H1 (cell line): ENCODE data around the gene IGLL5.

ENCODE experiments used
- CTCF ChIP-seq, 3 experiments: IDR thresholded peaks; 1 replicate in 2 of 3; 2 replicates in 1 of 3; pipeline versions ENCODE4 v1.5.1 to v1.6.1; 2011; ENCODE audit warnings: low read length in 3 of 3, mild to moderate bottlenecking in 3 of 3, inconsistent platforms in 2 of 3, low read depth in 1 of 3, moderate library complexity in 1 of 3; ENCODE audit not compliant: insufficient read depth in 1 of 3; ENCODE audit errors: control extremely low read depth in 1 of 3
- EGR1 ChIP-seq: IDR thresholded peaks from 2 replicates; pipeline ENCODE4 v1.6.1; 2011; ENCODE audit warnings: low read depth, low read length, borderline replicate concordance
- EZH2 ChIP-seq: fragments of 200-600 bp; sonication (generic); IDR thresholded peaks from 2 replicates; pipeline ENCODE4 v1.7.1; 2012; ENCODE audit warnings: low read depth, mild to moderate bottlenecking, moderate library complexity, low read length, inconsistent platforms; ENCODE audit not compliant: severe bottlenecking
- HDAC2 ChIP-seq, 2 experiments: fragments of 300-600 bp in 1 of 2; sonication (generic) in 1 of 2; IDR thresholded peaks; 2 replicates each; pipeline ENCODE4 v1.6.1; 2011 to 2012; ENCODE audit warnings: low read depth in 2 of 2, low read length in 2 of 2, mild to moderate bottlenecking in 2 of 2, moderate library complexity in 2 of 2, borderline replicate concordance in 1 of 2, inconsistent platforms in 1 of 2
- JUND ChIP-seq: IDR thresholded peaks from 2 replicates; pipeline ENCODE4 v1.6.1; 2011; ENCODE audit warnings: mild to moderate bottlenecking, improper control_type of control experiment, low read length
- KDM5A ChIP-seq: fragments of 200-600 bp; IDR thresholded peaks from 2 replicates; pipeline ENCODE4 v1.7.1; 2012; ENCODE audit warnings: mild to moderate bottlenecking, low read length, inconsistent platforms, mixed read lengths
- MAX ChIP-seq: IDR thresholded peaks from 2 replicates; pipeline ENCODE4 v1.6.1; 2012; ENCODE audit warnings: inconsistent platforms
- PHF8 ChIP-seq: fragments of 200-600 bp; sonication (generic); conservative IDR thresholded peaks from 2 replicates; pipeline ENCODE4 v1.7.1; 2012; ENCODE audit warnings: low read depth, mild to moderate bottlenecking, inconsistent platforms, low read length, moderate library complexity
- POLR2A ChIP-seq, 2 experiments: IDR thresholded peaks; 1 replicate in 1 of 2; 2 replicates in 1 of 2; pipeline ENCODE4 v1.6.1; 2011; ENCODE audit warnings: low read depth in 2 of 2, low read length in 2 of 2, mild to moderate bottlenecking in 2 of 2; ENCODE audit errors: control extremely low read depth in 1 of 2
- POLR2AphosphoS5 ChIP-seq: IDR thresholded peaks from 2 replicates; pipeline ENCODE4 v1.6.1; 2011; ENCODE audit warnings: low read depth, low read length
- RAD21 ChIP-seq, 2 experiments: IDR thresholded peaks in 1 of 2; conservative IDR thresholded peaks in 1 of 2; 2 replicates each; pipeline ENCODE4 v1.6.1; 2011; ENCODE audit warnings: low read depth in 2 of 2, low read length in 2 of 2, improper control_type of control experiment in 1 of 2, inconsistent platforms in 1 of 2, mild to moderate bottlenecking in 1 of 2, moderate library complexity in 1 of 2
- SIN3A ChIP-seq, 2 experiments: IDR thresholded peaks in 1 of 2; conservative IDR thresholded peaks in 1 of 2; 2 replicates each; pipeline ENCODE4 v1.6.1; 2011 to 2012; ENCODE audit warnings: low read length in 2 of 2, improper control_type of control experiment in 1 of 2, low read depth in 1 of 2, mild to moderate bottlenecking in 1 of 2
- SP1 ChIP-seq: IDR thresholded peaks from 2 replicates; pipeline ENCODE4 v1.6.1; 2011; ENCODE audit warnings: low read depth, low read length
- SP2 ChIP-seq: IDR thresholded peaks from 2 replicates; pipeline ENCODE4 v1.6.1; 2012; ENCODE audit warnings: mild to moderate bottlenecking, low read length, inconsistent platforms

DNA sequence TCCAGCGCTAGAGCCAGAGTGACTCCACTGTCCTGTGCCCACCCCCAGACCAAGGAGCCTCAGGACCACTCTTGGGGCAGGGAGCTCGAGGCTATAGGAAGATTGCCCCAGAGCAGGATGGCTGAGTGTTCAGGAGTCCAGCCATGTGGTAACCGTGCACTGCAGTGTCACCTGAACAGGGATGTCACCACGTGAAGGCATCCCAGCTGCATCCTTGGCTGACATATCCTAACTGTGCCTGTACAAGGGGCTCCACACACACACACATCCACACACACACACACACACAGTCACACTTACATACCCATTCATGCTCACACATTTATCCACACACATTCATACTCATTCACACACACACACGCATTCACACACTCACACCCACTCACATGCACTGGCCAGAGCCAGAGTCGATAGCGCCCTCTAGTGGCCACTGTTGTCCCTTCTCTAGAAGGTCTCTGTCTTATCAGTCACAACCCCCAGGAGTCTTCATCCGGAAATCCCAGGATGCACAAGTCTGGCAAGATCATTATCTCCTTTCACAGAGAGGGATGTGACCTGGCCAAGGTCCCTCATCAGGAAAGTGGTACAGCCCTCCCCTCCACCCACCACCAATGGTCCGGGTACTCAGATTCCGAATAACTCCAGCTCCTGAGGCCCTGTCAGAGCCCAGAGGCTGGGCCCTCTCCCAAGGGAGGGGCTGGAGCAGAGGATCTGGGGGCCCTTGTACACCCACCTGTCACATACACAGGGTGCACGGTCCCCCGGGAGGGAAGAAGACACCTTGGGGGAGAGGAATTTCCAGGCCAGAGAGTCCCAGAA lies 55.1 kb downstream of the IGLL5 start:
- TF ChIP-seq SIN3A (conservative IDR thresholded peaks at IDR 0.05 in 1 of 2, IDR thresholded peaks at IDR 0.05 in 1 of 2; ENCODE audit: low read depth in 1 of 2, low read length in 2 of 2) (no peak), POLR2AphosphoS5 (no peak), POLR2A (IDR thresholded peaks at IDR 0.05; ENCODE audit: control extremely low read depth in 1 of 2, low read depth in 2 of 2, low read length in 2 of 2) (no peak), JUND (no peak), MAX (no peak), CTCF (IDR thresholded peaks at IDR 0.05; ENCODE audit: control extremely low read depth in 1 of 3, insufficient read depth in 1 of 3, low read depth in 1 of 3, low read length in 3 of 3) (peak; percentile 78 to 89 (median 79)), HDAC2 (IDR thresholded peaks at IDR 0.05; ENCODE audit: borderline replicate concordance in 1 of 2, low read depth in 2 of 2, low read length in 2 of 2) (no peak), SP1 (no peak), EGR1 (peak; percentile 9; the same call in 1 of the 2 replicates), KDM5A (no peak), PHF8 (no peak), SP2 (no peak), RAD21 (IDR thresholded peaks at IDR 0.05 in 1 of 2, conservative IDR thresholded peaks at IDR 0.05 in 1 of 2; ENCODE audit: low read depth in 2 of 2, low read length in 2 of 2) (peak; percentile 65 to 66), EZH2 (no peak)
